ENCODE measurements around the gene YOD1. TPM values are rescaled to one million over a fixed set of nuclear protein-coding genes. Genes with fewer than 3 reads are reported as not detected.

The YOD1 gene
- total and polyA plus RNA-seq, 2 of the 13 experiments (the other 11 are each of a cell fraction or from before 2014, with no cell fraction given): 3.4 to 9.1 TPM

- no peak for TF ChIP-seq KIAA2018 (CRISPR knock-in tag; IDR thresholded peaks at IDR 0.05; ENCODE audit: borderline replicate concordance)
- TF ChIP-seq ZFP62 (CRISPR knock-in tag; IDR thresholded peaks at IDR 0.05): no peak
- TF ChIP-seq THAP8 (CRISPR knock-in tag; IDR thresholded peaks at IDR 0.05; ENCODE audit: borderline replicate concordance): no peak
- no peak for TF ChIP-seq IRF9 (CRISPR knock-in tag; IDR thresholded peaks at IDR 0.05; ENCODE audit: borderline replicate concordance)
- no peak for TF ChIP-seq ZNF510 (CRISPR knock-in tag; IDR thresholded peaks at IDR 0.05; ENCODE audit: low read depth)
- TF ChIP-seq HNRNPH1 (optimal IDR thresholded peaks at IDR 0.05; ENCODE audit: low read depth, low read length): no peak
- no peak for TF ChIP-seq MYC (CRISPR knock-in tag; IDR thresholded peaks at IDR 0.05; ENCODE audit: borderline replicate concordance)
- no peak for TF ChIP-seq LBX2 (CRISPR knock-in tag; IDR thresholded peaks at IDR 0.05; ENCODE audit: borderline replicate concordance)
- TF ChIP-seq ZFP41 (CRISPR knock-in tag; IDR thresholded peaks at IDR 0.05; ENCODE audit: borderline replicate concordance): no peak
These were observed 17.7 kb downstream of the YOD1 start (continued) for GRCh38 chr1:207033302-207033701.
